ENCODE data around the gene CBX8. TPM values are rescaled to one million over a fixed set of nuclear protein-coding genes. Genes with fewer than 3 reads are reported as not detected.
A peak's percentile ranks its signal among the peaks of the same experiment; 100 is the strongest.

The CBX8 gene
- total RNA-seq (1 to 10 TPM; 1.9 to 2.2 TPM), polyA plus RNA-seq (0.91 TPM)

- CTCF ChIA-PET = interaction anchor here (1.0 to 5.0 kb wide), 5 partner anchors 11 to 45 kb away, joined by 3 to 24 read pairs (median 6); partner anchors contain the start of gene CBX4
- POLR2A ChIA-PET = interaction anchor here (0.8 to 6.9 kb wide), 6 partner anchors 8 to 195 kb away, joined by 3 to 79 read pairs (median 4); partner anchors contain the start of genes CBX2 and CBX4
- Histone ChIP-seq H3K4me3 (ENCODE audit: low read length) (peak within 1 kb of the TSS; percentile 80), H3K27ac (ENCODE audit: low read depth, low read length) (peak within 1 kb of the TSS; percentile 73), H3K36me3 (ENCODE audit: insufficient read depth, low read length) (no peaks in the 10 kb centered on the region), H3K27me3 (ENCODE audit: insufficient read depth, low read length, poor library complexity, severe bottlenecking) (peaks cover 44% of the 10 kb centered on the region), H3K4me1 (ENCODE audit: insufficient read depth, low read length) (peaks cover 50% of the 10 kb centered on the region), H3K9me3 (ENCODE audit: low read length) (no peaks in the 10 kb centered on the region)
- H3K4me1 Mint-ChIP-seq = peaks cover 31 to 52% (median 34%) of the 10 kb centered on the region in 3 donors
- peak; percentile 97 to 99 (median 98) for DNase-seq
- peak within 1 kb of the TSS; percentile 50 to 94 (median 88) for H3K27ac Mint-ChIP-seq
- H3K27me3 Mint-ChIP-seq = peaks cover 43 to 45% of the 10 kb centered on the region in 2 donors
- H3K36me3 Mint-ChIP-seq = peaks cover 0 to 2% (median 0%) of the 10 kb centered on the region in 3 donors
- H3K4me3 Mint-ChIP-seq = peak within 1 kb of the TSS; percentile 85 to 92 (median 86)
- H3K9me3 Mint-ChIP-seq = peaks cover 0 to 2% (median 2%) of the 10 kb centered on the region in 5 donors
Measured at GRCh38 chr17:79796763-79797491, at the start of gene CBX8. Gene CBX8, minus strand, starts transcription at chr17:79797077. Its CDS starts 79 bp downstream, at chr17:79796998.

- no peak for DNase-seq
- Histone ChIP-seq H3K4me3 (ENCODE audit: low read length) (no peak overlapping the region), H3K4me1 (ENCODE audit: insufficient read depth, low read length) (peaks cover 37% of the 10 kb centered on the region), H3K9me3 (ENCODE audit: low read length) (no peaks in the 10 kb centered on the region), H3K27me3 (ENCODE audit: insufficient read depth, low read length, poor library complexity, severe bottlenecking) (peaks cover 40% of the 10 kb centered on the region), H3K27ac (ENCODE audit: low read depth, low read length) (peak overlapping the region; percentile 27), H3K36me3 (ENCODE audit: insufficient read depth, low read length) (no peaks in the 10 kb centered on the region)
- H3K4me1 Mint-ChIP-seq = peaks cover 18 to 35% (median 19%) of the 10 kb centered on the region in 3 donors
- H3K36me3 Mint-ChIP-seq = no peaks in the 10 kb centered on the region
- H3K9me3 Mint-ChIP-seq = no peaks in the 10 kb centered on the region
- ChIA-PET POLR2A (no interaction called here), CTCF (interaction anchor here (0.9 to 1.0 kb wide), 2 partner anchors 8 to 9 kb away, joined by 3 to 5 read pairs; no protein-coding TSS in a partner anchor)
- H3K4me3 Mint-ChIP-seq = peak overlapping the region in 3 of 7 donors; percentile 9 to 27 (median 22)
- peaks cover 29 to 52% of the 10 kb centered on the region in 2 donors for H3K27me3 Mint-ChIP-seq
- peak overlapping the region in 1 of 8 donors; percentile 39 for H3K27ac Mint-ChIP-seq
Measured at GRCh38 chr17:79845601-79845949, 48.7 kb upstream of the CBX8 start.

- Histone ChIP-seq H3K27ac (ENCODE audit: low read depth, low read length) (peak overlapping the region; percentile 27), H3K4me3 (ENCODE audit: low read length) (no peak overlapping the region), H3K4me1 (ENCODE audit: insufficient read depth, low read length) (peaks cover 42% of the 10 kb centered on the region), H3K36me3 (ENCODE audit: insufficient read depth, low read length) (no peaks in the 10 kb centered on the region), H3K9me3 (ENCODE audit: low read length) (no peaks in the 10 kb centered on the region), H3K27me3 (ENCODE audit: insufficient read depth, low read length, poor library complexity, severe bottlenecking) (peaks cover 45% of the 10 kb centered on the region)
- Mint-ChIP-seq H3K4me3 (peak overlapping the region in 5 of 7 donors; percentile 8 to 77 (median 28)), H3K4me1 (peaks cover 19 to 40% (median 23%) of the 10 kb centered on the region in 3 donors), H3K27ac (peak overlapping the region in 2 of 8 donors; percentile 39 to 57), H3K36me3 (no peaks in the 10 kb centered on the region), H3K27me3 (peaks cover 34 to 55% of the 10 kb centered on the region in 2 donors), H3K9me3 (no peaks in the 10 kb centered on the region)
- ChIA-PET POLR2A (no interaction called here), CTCF (interaction anchor here (0.6 to 1.2 kb wide), 5 partner anchors 8 to 92 kb away, joined by 3 to 5 read pairs (median 3); no protein-coding TSS in a partner anchor)
- DNase-seq = peak in 3 of 5 donors; percentile 41 to 59 (median 42)
Measured at GRCh38 chr17:79844869-79845600, 48.2 kb upstream of the CBX8 start.

GRCh38 chr17:79843816-79844800, 47.2 kb upstream of the CBX8 start:
- Histone ChIP-seq H3K4me3 (ENCODE audit: low read length) (peak overlapping the region; percentile 28), H3K27ac (ENCODE audit: low read depth, low read length) (no peak overlapping the region), H3K4me1 (ENCODE audit: insufficient read depth, low read length) (peaks cover 44% of the 10 kb centered on the region), H3K9me3 (ENCODE audit: low read length) (no peaks in the 10 kb centered on the region), H3K27me3 (ENCODE audit: insufficient read depth, low read length, poor library complexity, severe bottlenecking) (peaks cover 48% of the 10 kb centered on the region), H3K36me3 (ENCODE audit: insufficient read depth, low read length) (no peaks in the 10 kb centered on the region)
- ChIA-PET POLR2A (interaction anchor here (0.5 to 9.3 kb wide), 2 partner anchors 32 to 47 kb away, joined by 5 to 79 read pairs; partner anchors contain the start of gene CBX8), CTCF (interaction anchor here (0.6 to 2.3 kb wide), 4 partner anchors 11 to 91 kb away, joined by 3 to 6 read pairs (median 4); no protein-coding TSS in a partner anchor)
- Mint-ChIP-seq H3K4me3 (peak overlapping the region; percentile 81 to 90 (median 84)), H3K36me3 (no peaks in the 10 kb centered on the region), H3K27ac (peak overlapping the region in 3 of 8 donors; percentile 39 to 86 (median 47)), H3K4me1 (peaks cover 19 to 43% (median 23%) of the 10 kb centered on the region in 3 donors), H3K9me3 (no peaks in the 10 kb centered on the region), H3K27me3 (peaks cover 34 to 53% of the 10 kb centered on the region in 2 donors)
- DNase-seq = no peak

GRCh38 chr17:79843474-79843815, 46.6 kb upstream of the CBX8 start:
- no peak for DNase-seq
- Mint-ChIP-seq H3K27me3 (peaks cover 36 to 49% of the 10 kb centered on the region in 2 donors), H3K9me3 (no peaks in the 10 kb centered on the region), H3K4me1 (peaks cover 19 to 43% (median 24%) of the 10 kb centered on the region in 3 donors), H3K4me3 (peak overlapping the region; percentile 81 to 90 (median 84)), H3K36me3 (peaks cover 0 to 1% (median 0%) of the 10 kb centered on the region in 3 donors), H3K27ac (peak overlapping the region in 3 of 8 donors; percentile 39 to 86 (median 47))
- ChIA-PET POLR2A (interaction anchor here (5.5 to 9.3 kb wide), 2 partner anchors 32 to 47 kb away, joined by 41 to 79 read pairs; partner anchors contain the start of gene CBX8), CTCF (interaction anchor here (1.1 to 2.3 kb wide), 3 partner anchors 12 to 51 kb away, joined by 3 to 6 read pairs (median 4); no protein-coding TSS in a partner anchor)
- Histone ChIP-seq H3K4me1 (ENCODE audit: insufficient read depth, low read length) (peaks cover 44% of the 10 kb centered on the region), H3K4me3 (ENCODE audit: low read length) (peak overlapping the region; percentile 28), H3K9me3 (ENCODE audit: low read length) (no peaks in the 10 kb centered on the region), H3K27me3 (ENCODE audit: insufficient read depth, low read length, poor library complexity, severe bottlenecking) (peaks cover 48% of the 10 kb centered on the region), H3K27ac (ENCODE audit: low read depth, low read length) (no peak overlapping the region), H3K36me3 (ENCODE audit: insufficient read depth, low read length) (no peaks in the 10 kb centered on the region)

- ChIA-PET POLR2A (interaction anchor here (5.5 to 9.3 kb wide), 2 partner anchors 31 to 46 kb away, joined by 41 to 79 read pairs; partner anchors contain the start of gene CBX8), CTCF (interaction anchor here (1.0 to 2.3 kb wide), 5 partner anchors 12 to 116 kb away, joined by 3 to 6 read pairs (median 3); no protein-coding TSS in a partner anchor)
- H3K4me3 Mint-ChIP-seq = peak overlapping the region; percentile 49 to 87 (median 78)
- Histone ChIP-seq H3K4me1 (ENCODE audit: insufficient read depth, low read length) (peaks cover 44% of the 10 kb centered on the region), H3K9me3 (ENCODE audit: low read length) (no peaks in the 10 kb centered on the region), H3K27me3 (ENCODE audit: insufficient read depth, low read length, poor library complexity, severe bottlenecking) (peaks cover 48% of the 10 kb centered on the region), H3K27ac (ENCODE audit: low read depth, low read length) (no peak overlapping the region), H3K4me3 (ENCODE audit: low read length) (peak overlapping the region; percentile 28), H3K36me3 (ENCODE audit: insufficient read depth, low read length) (no peaks in the 10 kb centered on the region)
- H3K9me3 Mint-ChIP-seq = no peaks in the 10 kb centered on the region
- DNase-seq = peak in 1 of 5 donors; percentile 42
- H3K4me1 Mint-ChIP-seq = peaks cover 25 to 49% (median 29%) of the 10 kb centered on the region in 3 donors
- peaks cover 0 to 7% (median 0%) of the 10 kb centered on the region in 3 donors for H3K36me3 Mint-ChIP-seq
- peak overlapping the region in 3 of 8 donors; percentile 52 to 88 (median 63) for H3K27ac Mint-ChIP-seq
- peaks cover 40 to 43% of the 10 kb centered on the region in 2 donors for H3K27me3 Mint-ChIP-seq
Measured at GRCh38 chr17:79842656-79843473, 46.0 kb upstream of the CBX8 start.
